Fibroblast of peridontal ligament (primary cell): ENCODE measurements around the gene NPB.

ENCODE experiments used
- DNase-seq: peaks from one replicate; pipeline ENCODE4 v3.0.0-alpha.2; 2010; ENCODE audit errors: extremely low read depth

Gene NPB

DNA sequence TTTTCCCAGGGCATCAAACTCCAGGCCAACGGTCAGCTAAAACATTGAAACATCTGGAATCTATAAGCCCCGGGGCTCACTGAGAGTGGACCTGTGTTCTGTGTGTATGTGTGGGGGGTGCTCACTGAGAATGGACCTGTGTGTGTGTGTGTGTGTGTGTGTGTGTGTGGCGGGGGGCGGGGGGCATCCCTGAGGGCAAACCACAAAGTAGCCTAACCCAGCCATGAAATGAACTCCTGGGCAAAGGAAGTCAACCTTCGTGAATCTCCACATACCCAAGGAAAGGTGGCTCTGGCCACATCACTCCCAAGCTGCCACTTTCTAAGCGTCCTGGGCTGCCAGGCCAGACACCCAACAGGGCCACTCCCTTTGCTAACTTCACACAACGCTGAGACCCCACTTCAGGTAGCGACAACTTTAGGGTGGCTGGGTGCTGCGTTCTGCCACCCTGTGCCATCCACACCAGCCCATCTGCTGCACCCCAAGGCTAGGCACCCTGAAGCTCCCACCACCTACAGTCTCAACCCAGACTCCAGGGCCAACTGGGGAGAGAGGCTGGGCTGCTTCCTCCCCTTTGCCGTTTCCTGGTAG lies 23.9 kb downstream of the NPB start:
- DNase-seq: no peak

DNA sequence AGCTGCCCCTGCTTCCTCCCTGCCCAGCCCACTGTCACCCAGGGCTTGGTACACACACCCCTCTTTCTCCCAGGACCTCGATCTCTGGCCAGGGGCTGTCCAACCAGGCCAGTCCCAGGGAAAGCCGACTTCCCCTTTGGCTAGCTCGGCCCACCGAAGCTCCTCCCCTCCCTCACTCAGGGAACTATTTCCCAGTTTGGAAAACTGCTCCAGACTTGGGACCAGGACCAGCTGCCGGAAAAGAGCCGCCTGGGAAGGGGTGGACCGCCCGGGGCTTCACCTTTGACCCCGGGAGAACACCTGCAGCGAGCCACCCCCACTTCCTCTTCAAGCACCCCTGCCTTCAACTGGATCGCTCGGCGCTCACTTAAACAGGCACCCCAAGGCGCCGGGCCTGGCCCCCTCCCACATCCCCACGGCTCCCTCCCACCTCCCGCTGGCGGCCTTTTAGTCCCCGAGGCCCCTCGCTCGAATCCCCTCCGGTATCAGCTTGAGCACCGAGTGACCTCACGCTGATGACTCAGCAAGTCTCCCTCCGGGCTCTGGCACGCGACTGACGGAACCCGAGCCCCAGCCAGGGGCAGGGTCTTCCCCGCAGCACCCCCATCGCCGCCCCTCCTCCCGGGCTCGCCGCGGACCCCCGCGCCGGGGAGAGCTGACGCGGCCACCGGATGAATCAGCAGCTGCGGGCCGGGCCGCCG lies 24.6 kb downstream of the NPB start:
- DNase-seq: peak; percentile 81

DNA sequence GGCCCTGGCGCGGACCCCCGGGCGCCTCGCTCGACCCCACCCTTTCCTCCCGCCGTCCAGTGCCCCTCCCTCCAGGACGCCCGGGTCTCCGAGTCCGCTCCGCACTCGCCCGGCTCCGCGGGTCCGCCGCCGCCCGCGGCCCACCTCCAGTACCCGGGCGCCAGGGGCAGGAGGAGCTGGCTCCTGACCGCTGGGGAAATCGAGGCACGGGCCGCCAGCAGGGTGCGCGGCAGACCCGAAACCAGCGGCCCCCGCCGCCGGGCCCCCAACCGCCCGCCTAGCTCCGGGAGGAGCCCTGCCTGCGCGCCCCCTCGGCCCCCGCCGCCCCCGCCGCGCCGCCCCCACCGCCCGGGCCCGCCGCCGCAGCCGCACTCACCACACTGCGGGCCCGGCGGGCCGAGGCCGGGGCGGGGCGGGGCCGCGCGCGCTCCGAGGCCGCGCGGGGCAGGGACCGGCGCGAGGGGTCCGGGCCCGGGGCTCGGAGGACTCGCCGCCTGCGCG lies 25.2 kb downstream of the NPB start:
- DNase-seq: no peak

DNA sequence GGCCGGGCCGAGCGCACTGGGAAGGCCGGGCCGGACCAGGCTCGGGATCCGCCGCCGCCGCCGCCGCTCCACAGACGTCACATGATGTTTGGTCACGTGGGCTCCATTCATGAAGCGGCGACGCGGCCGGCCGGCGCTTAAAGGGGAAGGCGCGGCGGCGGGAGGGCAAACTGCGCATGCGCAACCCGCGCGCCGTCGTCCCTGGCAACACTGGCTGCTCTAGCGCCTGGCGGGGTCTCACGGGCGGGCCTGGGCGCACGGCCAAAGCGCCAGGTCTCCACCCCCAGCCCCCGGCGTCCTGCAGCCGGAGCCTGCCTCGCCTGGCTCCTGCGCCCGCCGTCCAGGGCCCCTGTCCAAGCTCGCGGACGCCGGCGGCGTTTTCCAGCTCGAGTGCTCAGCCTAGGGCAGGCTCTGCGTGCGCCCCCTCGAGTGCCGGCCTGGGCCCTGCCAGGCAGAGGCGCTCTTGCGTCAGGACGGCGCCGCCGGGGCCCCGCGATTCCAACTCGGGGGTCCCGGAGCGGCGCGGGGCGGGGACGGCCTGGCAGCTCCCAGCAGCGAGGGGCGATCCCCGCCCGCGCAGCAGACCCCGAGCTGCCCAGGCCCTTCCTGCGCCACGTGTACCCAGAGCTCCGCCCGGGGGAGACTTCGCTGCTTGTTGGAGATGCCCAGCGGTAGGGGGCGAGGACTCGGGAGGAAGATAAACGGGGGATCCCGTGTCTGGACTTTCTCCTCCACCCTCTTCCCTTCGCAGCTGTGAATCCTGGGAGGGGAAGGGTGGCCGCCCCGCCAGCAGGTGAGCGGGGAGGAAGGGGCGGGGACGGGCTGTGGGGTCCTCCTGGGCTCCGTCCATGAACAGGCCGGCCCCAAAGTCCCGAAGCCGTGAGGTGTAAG lies 25.9 kb downstream of the NPB start, which contains the start of gene MAFG:
Gene MAFG, minus strand, starts transcription at position 83 of the 891 bp plus-strand sequence. CDS start 4,550 bp downstream, outside the sequence.
- DNase-seq: peak; percentile 89

DNA sequence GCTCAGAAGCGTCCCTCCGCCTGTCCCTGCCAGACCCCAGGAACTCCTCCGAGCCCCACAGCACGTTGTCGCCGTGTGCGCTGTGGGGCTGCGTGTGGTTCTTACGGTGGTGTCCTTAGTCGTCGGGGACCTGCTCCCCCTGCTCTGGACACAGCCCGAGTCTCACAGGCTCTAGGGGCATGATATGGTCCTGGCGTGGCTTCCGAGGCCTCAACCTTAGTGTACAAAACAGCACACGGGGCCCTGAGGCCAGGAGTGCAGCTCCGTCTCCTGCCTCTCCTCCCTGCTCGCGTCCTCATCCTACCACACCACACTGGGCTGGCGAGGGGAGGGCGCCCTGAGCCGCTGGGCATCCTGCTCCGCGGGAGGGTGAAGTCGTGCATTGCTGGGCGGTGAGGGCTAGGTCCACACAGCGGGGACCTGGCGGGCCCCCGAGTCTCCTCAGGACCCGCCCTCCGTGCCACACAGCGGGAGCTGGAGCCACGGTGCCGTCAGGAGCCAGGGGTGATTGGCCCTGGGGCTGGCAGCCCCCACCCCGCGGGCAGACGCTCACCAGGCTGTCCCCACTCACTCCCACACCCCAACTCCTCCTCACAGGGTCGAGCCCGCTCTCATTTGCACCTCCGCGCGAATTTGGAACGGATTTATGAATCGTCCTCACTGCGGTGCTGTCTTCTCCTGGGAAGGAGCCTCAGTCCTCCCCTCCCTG lies 26.7 kb downstream of the NPB start:
- no peak for DNase-seq

DNA sequence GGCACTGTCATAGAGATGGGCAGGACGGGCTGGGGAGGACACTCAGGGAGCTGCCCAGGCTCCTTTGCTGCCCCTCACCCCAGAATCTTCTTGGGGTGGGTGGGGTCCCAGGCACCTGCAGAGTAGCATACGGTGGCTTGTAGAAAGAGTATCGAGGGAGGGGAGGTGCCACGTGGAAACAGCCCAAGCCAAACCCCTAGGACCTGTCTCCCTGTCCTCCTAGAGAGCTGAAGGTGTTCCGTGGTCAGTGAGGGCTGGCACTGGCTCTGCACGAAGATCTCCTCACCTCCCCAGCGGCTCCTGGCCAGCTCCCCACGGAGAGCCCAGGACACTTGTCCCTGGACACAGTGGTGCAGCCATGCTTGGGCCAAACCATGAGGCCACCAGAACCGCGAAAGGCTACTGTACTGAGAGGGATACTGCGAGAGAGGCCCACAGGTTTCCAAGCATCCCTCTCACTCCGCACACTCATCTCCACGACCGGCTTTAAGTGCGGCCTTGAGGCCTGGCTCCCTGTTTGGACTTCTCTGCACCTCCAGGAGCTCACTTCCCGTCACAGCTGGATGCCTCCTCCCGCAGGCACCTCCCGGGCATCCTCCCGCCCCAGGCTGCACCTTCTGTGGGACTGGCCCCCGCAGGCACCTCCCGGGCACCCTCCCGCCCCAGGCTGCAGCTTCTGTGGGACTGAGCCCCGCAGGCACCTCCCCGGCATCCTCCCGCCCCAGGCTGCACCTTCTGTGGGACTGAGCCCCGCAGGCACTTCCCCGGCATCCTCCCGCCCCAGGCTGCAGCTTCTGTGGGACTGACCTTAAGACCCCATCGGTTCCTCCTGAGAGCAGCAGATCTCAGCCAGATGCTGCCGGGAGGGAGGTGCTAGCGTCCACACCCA lies 27.5 kb downstream of the NPB start:
- DNase-seq: no peak

DNA sequence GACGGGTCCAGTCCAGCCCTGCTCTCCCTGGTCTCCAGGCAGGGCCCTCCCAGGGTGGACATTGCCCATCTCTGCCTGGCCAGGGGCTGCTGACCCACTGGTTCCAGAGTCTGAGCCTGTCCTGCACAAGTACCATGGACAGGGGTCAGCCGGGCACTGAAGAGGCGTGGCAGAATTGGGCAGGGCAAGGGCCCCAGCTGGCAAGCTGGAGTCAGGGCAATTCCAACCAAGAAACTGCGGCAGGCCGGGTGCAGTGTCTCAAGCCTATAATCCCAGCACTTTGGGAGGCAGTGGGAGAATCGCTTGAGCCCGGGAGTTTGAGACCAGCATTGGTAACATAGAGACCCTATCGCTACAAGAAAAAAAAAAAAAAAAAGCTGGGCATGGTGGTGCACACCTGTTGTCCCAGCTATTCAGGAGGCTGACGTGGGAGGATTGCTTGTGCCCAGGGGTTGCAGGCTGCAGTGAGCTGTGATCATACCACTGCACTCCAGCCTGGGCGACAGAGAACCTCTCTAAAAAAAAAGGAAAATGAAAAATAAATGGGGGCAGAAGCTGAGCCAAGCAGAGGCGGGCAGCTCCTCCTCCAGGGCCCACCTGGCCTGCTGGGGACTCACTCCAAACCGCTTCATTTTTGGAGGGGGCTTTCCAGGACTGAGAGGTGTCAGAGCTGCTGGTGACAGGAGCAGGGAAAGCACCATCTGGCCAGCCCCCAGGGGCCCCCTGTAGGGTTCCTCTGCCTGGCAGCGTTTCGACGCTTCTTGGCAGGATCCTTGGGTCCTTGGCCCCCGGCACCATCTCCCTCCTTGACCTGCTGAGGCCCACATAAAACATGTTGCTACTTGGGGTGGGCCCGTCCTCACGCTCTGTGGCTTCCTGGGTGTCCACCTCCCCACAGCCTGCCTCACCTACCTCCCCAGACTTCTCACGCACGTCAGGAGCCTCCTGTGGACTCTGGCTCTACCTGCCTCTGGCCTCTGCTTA lies 28.4 kb downstream of the NPB start:
- DNase-seq: no peak

DNA sequence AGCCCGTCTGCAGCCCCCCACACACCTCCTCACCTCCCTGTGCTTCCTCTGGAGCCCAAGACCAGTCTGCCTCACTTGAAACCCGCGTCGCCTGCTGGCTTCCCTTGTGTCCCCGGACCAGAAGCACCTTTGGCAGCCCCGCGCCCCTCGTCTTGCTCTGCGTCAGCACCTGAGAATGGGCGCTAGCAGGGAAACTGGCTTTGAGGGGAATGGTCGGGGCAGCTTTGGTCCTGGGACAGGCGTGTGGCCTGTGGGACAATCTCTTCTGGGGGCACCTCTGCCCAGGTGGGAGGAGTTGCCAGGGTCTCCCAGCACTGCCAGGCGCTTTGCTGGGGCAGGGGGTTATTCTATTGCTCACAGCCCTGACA lies 29.1 kb downstream of the NPB start:
- DNase-seq: no peak

DNA sequence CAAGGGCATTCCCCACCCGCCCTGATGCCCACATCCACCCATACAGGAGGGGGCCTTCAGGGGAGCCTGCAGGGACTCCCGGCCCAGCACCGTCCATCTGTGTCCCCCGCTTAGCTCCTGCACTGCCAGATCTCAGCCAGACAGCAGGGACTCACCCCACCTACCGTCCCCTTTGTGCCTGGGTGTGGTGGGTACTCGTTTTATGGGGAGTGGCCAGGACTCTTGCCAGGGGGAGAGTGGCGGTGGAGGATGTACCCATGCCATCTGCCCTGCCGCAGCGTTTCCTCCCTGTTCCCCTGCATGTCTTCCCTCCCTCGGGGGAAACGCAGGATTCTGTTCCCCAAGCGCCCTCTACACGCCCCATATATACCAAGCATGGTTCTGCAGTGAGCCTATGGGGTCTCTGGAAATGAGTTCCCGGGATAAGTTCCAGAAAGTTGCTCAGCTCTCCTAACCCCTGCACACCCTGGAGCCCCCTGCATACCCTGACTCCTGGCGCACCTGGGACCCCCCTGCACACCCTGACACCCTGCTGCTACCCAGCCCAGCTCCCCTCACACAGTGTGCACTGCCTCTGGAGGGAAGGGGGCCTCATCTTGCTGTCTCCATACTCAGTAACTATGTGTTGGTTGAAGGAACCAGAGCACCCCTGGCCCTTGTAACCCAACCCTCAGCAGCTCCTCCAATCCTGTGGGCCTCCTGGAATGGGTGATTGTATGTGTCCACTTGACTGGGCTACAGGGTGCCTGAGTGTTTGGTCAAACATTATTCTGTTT lies 29.7 kb downstream of the NPB start:
- DNase-seq: no peak

DNA sequence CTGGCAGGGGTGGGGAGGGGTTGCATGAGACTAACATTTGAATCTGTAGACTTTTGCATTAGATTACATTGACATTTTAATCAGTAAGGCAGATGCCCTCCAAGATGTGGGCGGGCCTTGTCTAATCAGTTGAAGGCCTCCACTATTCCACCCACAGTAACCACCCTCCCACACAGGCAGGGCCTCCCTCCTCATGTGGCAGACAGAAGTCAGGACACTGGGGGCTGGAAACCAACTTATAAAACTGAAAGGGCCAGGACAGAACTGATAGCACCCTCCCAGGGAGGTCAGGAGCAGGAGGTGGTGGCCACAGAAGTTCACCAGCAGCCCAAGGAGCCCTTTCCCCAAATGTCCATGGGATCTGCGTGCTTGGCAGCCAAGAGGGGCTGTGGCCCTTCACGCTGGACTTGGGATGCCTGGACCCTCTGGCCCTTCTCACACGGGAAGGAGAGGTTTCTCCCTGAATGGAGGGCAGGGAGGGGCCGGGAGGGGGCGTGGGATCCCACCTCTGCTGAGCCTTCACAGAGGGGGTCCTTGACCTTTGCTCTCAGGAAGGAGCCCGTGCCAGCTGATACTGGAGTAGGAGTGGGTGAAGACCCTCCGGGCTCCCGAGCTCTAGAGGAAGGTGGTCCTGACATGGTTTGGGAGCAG lies 30.4 kb downstream of the NPB start:
- no peak for DNase-seq

DNA sequence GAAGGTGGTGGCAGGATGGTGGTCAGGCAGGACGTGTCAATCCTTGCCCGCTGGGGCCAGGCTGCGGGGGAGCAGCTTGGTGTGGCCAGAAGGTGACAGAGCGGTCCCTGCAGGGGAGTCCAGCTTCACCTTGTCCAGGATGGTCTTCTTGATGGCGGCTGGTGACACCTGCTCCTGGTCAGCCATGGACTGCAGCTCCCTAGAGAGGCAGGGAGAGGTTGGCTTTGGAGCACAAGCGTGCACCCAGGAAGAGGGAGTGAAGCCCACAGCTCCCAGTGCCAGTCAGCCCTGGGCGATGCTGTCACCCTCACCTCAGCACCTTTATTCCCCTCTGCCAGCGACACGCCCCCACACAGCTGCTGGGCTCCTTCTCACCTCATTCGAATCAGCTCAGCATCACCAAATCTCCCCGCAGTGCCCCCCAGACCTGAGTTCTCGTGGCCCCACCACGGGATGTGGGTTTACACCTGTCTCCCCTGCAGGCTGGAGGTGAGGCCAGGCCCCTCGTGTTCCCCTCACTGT lies 31.2 kb downstream of the NPB start:
- DNase-seq: no peak

DNA sequence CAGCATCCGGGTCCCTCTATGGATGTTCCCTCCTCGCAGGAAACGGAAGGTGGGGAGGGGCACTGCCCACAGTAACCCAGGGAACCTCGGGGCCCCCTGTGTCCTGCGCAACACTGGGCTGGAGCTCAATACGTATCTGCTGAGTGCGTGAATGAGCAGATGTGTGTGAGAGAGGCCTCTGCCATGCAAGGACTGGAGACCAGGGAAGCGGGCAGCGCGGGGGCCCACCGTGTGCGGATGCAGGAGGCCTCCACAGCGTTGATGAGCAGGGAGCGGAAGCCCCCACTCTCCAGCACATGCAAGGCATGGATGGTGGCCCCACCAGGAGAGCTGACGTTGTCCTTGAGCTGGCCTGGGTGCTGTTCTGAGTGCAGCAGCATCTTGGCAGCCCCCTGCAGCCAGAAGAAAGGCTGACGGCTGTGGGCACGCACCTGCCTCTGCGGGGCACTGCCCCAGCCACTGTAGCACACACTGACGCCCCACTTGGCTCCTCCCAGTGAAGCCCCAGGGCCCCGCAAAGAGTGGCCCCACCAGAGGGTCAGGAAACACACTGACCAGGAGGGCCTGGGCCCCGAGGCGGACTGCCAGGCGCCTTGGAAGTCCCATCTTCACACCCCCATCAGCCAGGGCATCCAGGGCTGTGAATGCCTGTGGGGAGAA lies 32.2 kb downstream of the NPB start:
- no peak for DNase-seq

DNA sequence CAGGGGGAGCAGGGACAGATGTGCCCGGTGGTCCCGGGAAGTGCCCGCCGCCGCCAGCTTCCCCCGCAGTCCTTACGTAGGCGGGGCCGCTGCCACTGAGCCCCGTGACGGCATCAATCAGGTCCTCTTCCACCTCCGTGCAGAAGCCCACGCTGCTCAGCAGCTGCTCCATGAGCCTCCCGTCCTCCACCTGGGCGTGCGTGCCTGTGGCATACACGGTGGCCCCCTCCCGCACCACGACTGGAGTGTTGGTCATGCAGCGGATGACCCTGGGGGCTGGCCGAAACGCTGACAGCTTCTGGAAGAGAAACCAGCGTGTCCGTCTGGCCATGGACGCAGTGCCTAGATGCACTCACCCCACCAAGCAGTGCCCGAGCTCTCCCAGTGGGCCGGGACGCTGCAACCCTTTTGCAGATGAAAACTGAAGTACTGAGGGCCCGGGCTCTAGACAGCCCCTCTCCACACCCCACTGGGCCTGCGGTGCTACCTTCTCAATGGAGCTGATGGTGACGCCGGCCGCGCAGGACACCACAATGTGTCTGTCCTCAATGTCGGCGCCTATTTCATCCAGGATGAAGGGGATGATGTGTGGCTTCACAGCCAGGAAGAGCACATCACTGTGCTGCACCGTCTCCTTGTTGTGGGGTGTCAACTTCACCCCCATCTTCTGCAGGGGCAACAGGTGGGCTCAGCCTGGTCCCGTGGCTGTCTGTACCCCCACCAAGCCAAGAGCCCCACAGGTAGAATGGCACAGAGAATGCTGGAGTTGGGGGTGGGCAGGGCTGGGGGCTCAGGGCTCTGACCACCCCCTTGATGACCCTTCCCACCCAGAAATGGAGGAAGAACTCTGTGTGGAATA lies 33.0 kb downstream of the NPB start:
- no peak for DNase-seq

DNA sequence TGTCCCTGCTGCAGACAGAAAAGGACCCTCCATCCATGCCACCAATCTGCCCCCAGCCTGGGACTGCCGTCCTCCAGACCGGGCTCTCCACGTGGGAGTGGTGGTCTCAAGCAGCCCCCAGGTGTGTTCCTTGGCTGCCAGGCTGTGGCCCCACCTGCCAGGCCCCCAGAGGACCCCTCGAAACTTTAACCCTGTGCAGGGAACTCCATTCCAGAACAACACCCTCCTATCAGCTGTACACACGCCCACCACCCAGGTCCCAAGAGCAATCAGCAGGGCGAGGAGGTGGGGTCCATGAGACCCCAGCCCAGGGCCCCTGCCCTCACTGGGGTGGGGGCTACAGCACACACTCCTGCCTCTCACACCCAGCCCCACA lies 33.7 kb downstream of the NPB start:
- no peak for DNase-seq

DNA sequence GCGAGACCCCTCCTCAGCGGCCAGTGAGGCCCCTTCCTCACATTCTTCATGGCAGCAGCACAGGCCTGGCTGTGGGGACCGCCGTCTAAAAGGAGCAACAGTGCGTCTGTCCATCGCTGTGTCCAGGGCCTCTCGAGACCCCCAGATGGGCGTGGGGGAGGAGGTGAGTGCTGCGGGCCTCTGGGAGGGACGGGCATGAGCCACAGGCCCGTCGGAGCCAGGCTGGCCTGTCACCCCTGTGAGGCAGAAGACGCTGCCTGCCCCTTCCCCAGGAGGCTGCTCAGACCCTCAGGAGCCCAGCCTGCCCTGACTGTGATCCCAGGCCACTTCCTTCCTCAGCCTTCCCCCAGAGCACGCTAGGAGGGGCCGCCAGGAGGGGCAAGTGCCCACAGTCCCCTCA lies 37.2 kb downstream of the NPB start:
- DNase-seq: no peak

DNA sequence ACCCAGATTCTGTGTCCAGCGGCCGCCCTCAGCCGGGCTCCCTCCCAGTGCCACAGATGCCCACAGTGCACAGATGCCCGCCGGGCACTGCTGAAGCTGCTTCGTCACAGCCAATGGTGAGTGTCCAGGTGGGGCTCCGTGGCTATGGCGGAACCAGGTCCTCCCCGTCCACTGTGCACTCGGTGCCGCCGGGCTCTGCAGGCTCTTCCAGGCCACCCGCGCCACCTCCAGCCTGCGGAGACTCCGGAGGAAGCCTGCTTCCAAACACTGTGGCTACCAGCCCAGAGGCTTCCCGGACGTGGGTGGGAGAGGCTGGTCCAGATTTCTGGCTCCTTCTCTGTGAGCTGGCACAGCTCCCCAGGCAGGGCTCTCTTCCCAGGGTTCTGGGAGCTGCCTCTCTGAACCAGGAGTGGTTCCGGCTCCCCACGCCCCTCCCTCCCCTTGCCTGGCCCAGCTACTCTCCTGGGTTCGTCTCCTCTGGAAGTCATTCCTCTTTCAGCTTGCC lies 37.9 kb downstream of the NPB start:
- DNase-seq: peak; percentile 68
